ENCODE results near the gene ITPKC. TPM values are rescaled to one million over a fixed set of nuclear protein-coding genes. Genes with fewer than 3 reads are reported as not detected.

ITPKC gene
- total RNA-seq, 1 experiment from 2014 or later = 4.1 TPM

Other genes starting within 250 kb of the ITPKC start
- gene SHKBP1, start 140.2 kb upstream of the ITPKC start, total RNA-seq (2014; rRNA removed; shearing (Covaris generic)) = 31.0 and 33.3 TPM in 2 replicates
- gene LTBP4, start 115.7 kb upstream of the ITPKC start, total RNA-seq (2014; rRNA removed; shearing (Covaris generic)) = 21.5 and 22.0 TPM in 2 replicates
- 11.8 and 13.2 TPM in 2 replicates for gene NUMBL, start 26.5 kb upstream of the ITPKC start, total RNA-seq (2014; rRNA removed; shearing (Covaris generic))
- 18.9 and 23.6 TPM in 2 replicates for gene COQ8B, start 226 bp upstream of the ITPKC start, total RNA-seq (2014; rRNA removed; shearing (Covaris generic))
- 1.3 and 1.5 TPM in 2 replicates for gene ACTMAP, start 33.4 kb downstream of the ITPKC start, total RNA-seq (2014; rRNA removed; shearing (Covaris generic))
- gene SNRPA, start 34.1 kb downstream of the ITPKC start, total RNA-seq (2014; rRNA removed; shearing (Covaris generic)) = 86.5 and 102 TPM in 2 replicates
- 8.9 and 12.6 TPM in 2 replicates for gene MIA, start 58.4 kb downstream of the ITPKC start, total RNA-seq (2014; rRNA removed; shearing (Covaris generic))
- 19.6 and 23.0 TPM in 2 replicates for gene RAB4B, start 61.1 kb downstream of the ITPKC start, total RNA-seq (2014; rRNA removed; shearing (Covaris generic))
- 55.3 and 64.7 TPM in 2 replicates for gene EGLN2, start 82.1 kb downstream of the ITPKC start, total RNA-seq (2014; rRNA removed; shearing (Covaris generic))
- gene CYP2A6, start 133.3 kb downstream of the ITPKC start, total RNA-seq (2014; rRNA removed; shearing (Covaris generic)) = not detected in 2 replicates
- gene CYP2A7, start 165.1 kb downstream of the ITPKC start, total RNA-seq (2014; rRNA removed; shearing (Covaris generic)) = not detected in 2 replicates

All from RPMI7951 (cell line).